Endodermal cell (in vitro differentiated cells): ENCODE data around the gene PRAF2. TPM values are rescaled to one million over a fixed set of nuclear protein-coding genes. Genes with fewer than 3 reads are reported as not detected.

Experiments
- DNase-seq: peaks from one replicate; pipeline ENCODE4 v3.0.0-alpha.2; 2017
- H3K27ac ChIP-seq: 2 replicates; pipeline ENCODE4 v1.5.1; 2013; ENCODE audit warnings: mild to moderate bottlenecking, low read depth, low read length, moderate library complexity
- H3K27me3 ChIP-seq: 2 replicates; pipeline ENCODE4 v1.6.1; 2013; ENCODE audit warnings: mild to moderate bottlenecking, low read length, moderate library complexity; ENCODE audit not compliant: insufficient read depth, control insufficient read depth, poor library complexity, severe bottlenecking
- H3K36me3 ChIP-seq: 2 replicates; pipeline ENCODE4 v1.7.0; 2013; ENCODE audit warnings: mild to moderate bottlenecking, low read length, moderate library complexity; ENCODE audit not compliant: control insufficient read depth, insufficient read depth
- H3K4me1 ChIP-seq: one replicate; pipeline ENCODE4 v1.7.0; 2013; ENCODE audit warnings: low read length; ENCODE audit not compliant: control insufficient read depth, insufficient read depth
- H3K4me3 ChIP-seq: 2 replicates; pipeline ENCODE4 v1.5.1; 2013; ENCODE audit warnings: mild to moderate bottlenecking, low read length, moderate library complexity
- H3K9ac ChIP-seq: 2 replicates; pipeline ENCODE4 v1.6.1; 2013; ENCODE audit warnings: mild to moderate bottlenecking, low read length, moderate library complexity; ENCODE audit not compliant: poor library complexity, severe bottlenecking; ENCODE audit errors: extremely low read depth
- H3K9me3 ChIP-seq: 2 replicates; pipeline ENCODE4 v1.6.1; 2013; ENCODE audit warnings: mild to moderate bottlenecking, low read length, moderate library complexity; ENCODE audit not compliant: control insufficient read depth
- H3K27ac Mint-ChIP-seq: 2 replicates; pipeline ENCODE4 v1.8.0; 2020; ENCODE audit warnings: mixed read lengths
- H3K27me3 Mint-ChIP-seq: 2 replicates; pipeline ENCODE4 v1.8.0; 2021; ENCODE audit warnings: mild to moderate bottlenecking, mixed read lengths; ENCODE audit not compliant: insufficient read depth
- H3K36me3 Mint-ChIP-seq: 2 replicates; pipeline ENCODE4 v1.8.0; 2020; ENCODE audit warnings: low read depth, mixed read lengths
- H3K4me1 Mint-ChIP-seq: 2 replicates; pipeline ENCODE4 v1.8.0; 2020; ENCODE audit warnings: mixed read lengths
- H3K4me3 Mint-ChIP-seq: 2 replicates; pipeline ENCODE4 v1.8.0; 2020; ENCODE audit warnings: mild to moderate bottlenecking, moderate library complexity, mixed read lengths
- H3K9me3 Mint-ChIP-seq: 2 replicates; pipeline ENCODE4 v1.8.0; 2020; ENCODE audit warnings: mild to moderate bottlenecking, mixed read lengths
- WGBS, 2 experiments: methylation state at CpG; one replicate each; pipeline versions ENCODE4 v1.1.5 to v1.1.7; 2013; ENCODE audit warnings: missing lambda C conversion rate in 2 of 2, mixed read lengths in 1 of 2; ENCODE audit not compliant: insufficient coverage in 1 of 2, insufficient read length in 1 of 2; 5-methylcytosine and 5-hydroxymethylcytosine counted together
- long read RNA-seq, 4 experiments: library from polyadenylated mRNA in 2 of 4; library from RNA in 1 of 4; library from capped mRNA in 1 of 4; stranded (forward) in 3 of 4; unstranded in 1 of 4; transcript quantifications; one replicate each; pipeline ENCODE4 v2.0.0, GENCODE V29; 2020 to 2021; ENCODE audit warnings: inconsistent platforms in 1 of 4
- polyA plus RNA-seq, 2 experiments: library from polyadenylated mRNA; stranded (reverse); fragments of 50-300 nt; gene quantifications; one replicate each; pipeline ENCODE4 v1.2.3, GENCODE V29; 2013
- total RNA-seq, 2 donors: library from RNA; stranded (reverse); fragmentation: NEBNext Ultra II Directional in 1 of 2; extraction: Animal tissue kit (Norgen Biotek cat#: 25700) in 1 of 2; gene quantifications; 2 replicates in 1 of 2; 3 replicates in 1 of 2; pipeline ENCODE4 v1.2.1, GENCODE V29; 2021
- TF ChIP-seq, protein P1 (sequence below): fragments of 200-600 bp; sonication (generic); conservative IDR thresholded peaks from 2 replicates; pipeline ENCODE4 v1.5.0; 2021; ENCODE audit warnings: antibody characterized with exemption, mild to moderate bottlenecking

Gene PRAF2, protein sequence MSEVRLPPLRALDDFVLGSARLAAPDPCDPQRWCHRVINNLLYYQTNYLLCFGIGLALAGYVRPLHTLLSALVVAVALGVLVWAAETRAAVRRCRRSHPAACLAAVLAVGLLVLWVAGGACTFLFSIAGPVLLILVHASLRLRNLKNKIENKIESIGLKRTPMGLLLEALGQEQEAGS
- 10 to 100 TPM in 1 of 2 donors, 1 to 10 TPM in 1; 8.2 to 15.7 TPM for total RNA-seq
- 35.7 TPM for polyA plus RNA-seq (2013, experiment 1 of 2)
- 34.4 TPM for polyA plus RNA-seq (2013, experiment 2 of 2)
- long read RNA-seq, experiment 1, transcript PRAF2-202 (3 exons, 1,334 nt): major isoform, 8 of 12 reads
- long read RNA-seq, experiment 1, partial matches to known transcripts: 0 of 12 reads
- long read RNA-seq, experiment 1, other reads (novel, unspliced or antisense): 2 of 12 reads
- long read RNA-seq, experiment 2, transcript PRAF2-202 (3 exons, 1,334 nt): major isoform, 22 of 22 reads
- long read RNA-seq, experiment 2, partial matches to known transcripts: 0 of 22 reads
- long read RNA-seq, experiment 2, other reads (novel, unspliced or antisense): 0 of 22 reads
- long read RNA-seq, experiment 3, transcript PRAF2-202 (3 exons, 1,334 nt): major isoform, 5 of 6 reads
- long read RNA-seq, experiment 3, partial matches to known transcripts: 0 of 6 reads
- long read RNA-seq, experiment 3, other reads (novel, unspliced or antisense): 0 of 6 reads
- long read RNA-seq, experiment 4, partial matches to known transcripts: 0 of 3 reads
- long read RNA-seq, experiment 4, other reads (novel, unspliced or antisense): 0 of 3 reads

DNA sequence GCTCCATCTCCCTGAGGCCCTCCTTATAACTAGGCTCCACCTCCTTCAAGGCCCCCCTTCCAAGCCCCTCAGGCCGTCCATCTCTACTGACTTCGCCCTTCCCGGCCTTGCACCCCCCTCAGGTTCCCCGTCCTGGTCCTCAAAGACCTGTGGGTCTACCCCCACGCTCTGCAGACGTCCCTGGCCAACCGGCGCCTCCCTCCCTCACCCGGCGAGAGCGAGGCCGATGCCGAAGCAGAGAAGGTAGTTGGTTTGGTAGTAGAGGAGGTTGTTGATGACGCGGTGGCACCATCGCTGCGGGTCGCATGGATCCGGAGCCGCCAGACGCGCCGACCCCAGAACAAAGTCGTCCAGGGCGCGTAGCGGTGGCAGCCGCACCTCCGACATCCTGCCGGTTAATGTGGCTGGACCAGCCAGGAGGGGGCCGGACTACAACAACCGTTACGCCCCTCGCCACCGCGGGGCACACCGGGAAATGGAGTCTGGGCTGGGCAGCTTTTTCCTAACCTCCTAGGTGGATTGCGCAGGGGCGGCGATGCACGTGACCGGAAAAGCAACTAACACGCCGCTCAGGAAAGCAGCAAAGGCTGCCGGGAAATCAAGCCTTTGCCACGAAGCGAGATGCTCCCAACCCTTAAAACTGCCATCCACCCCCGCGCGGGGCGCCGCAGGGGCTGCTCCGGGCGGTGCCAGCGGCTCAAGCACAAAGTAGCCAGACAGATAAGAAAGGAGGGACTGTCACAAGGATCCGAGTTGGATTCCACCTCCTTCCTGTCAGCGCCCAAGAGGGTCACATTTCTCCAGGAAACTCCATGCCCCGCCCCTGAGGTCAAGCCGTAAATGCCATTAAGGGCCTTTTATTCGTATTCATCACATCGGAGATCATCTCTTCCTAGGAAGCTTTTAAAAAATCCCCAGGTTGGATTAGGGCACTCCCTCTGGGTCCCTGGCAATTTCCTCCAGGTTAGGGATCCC lies at the start of gene PRAF2:
Gene PRAF2, minus strand, starts transcription at position 402 of the 975 bp plus-strand sequence. Its CDS starts 15 bp downstream, at position 387.
- TF ChIP-seq, protein P1, sequence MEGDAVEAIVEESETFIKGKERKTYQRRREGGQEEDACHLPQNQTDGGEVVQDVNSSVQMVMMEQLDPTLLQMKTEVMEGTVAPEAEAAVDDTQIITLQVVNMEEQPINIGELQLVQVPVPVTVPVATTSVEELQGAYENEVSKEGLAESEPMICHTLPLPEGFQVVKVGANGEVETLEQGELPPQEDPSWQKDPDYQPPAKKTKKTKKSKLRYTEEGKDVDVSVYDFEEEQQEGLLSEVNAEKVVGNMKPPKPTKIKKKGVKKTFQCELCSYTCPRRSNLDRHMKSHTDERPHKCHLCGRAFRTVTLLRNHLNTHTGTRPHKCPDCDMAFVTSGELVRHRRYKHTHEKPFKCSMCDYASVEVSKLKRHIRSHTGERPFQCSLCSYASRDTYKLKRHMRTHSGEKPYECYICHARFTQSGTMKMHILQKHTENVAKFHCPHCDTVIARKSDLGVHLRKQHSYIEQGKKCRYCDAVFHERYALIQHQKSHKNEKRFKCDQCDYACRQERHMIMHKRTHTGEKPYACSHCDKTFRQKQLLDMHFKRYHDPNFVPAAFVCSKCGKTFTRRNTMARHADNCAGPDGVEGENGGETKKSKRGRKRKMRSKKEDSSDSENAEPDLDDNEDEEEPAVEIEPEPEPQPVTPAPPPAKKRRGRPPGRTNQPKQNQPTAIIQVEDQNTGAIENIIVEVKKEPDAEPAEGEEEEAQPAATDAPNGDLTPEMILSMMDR: no peak
- no peaks in the 10 kb centered on the region for H3K36me3 ChIP-seq
- peak; percentile 95 for DNase-seq
- Mint-ChIP-seq H3K27ac (no peak within 1 kb of the TSS), H3K36me3 (peaks cover 2% of the 10 kb centered on the region), H3K27me3 (no peaks in the 10 kb centered on the region), H3K9me3 (peaks cover 61% of the 10 kb centered on the region), H3K4me1 (peaks cover 4% of the 10 kb centered on the region), H3K4me3 (peak within 1 kb of the TSS; percentile 70)
- H3K27me3 ChIP-seq: no peaks in the 10 kb centered on the region
- H3K9ac ChIP-seq: no peak within 1 kb of the TSS
- WGBS, 2 experiments: 0 to 3% methylated on average over 1 to 54 of the region's 61 CpGs
- no peak within 1 kb of the TSS for H3K27ac ChIP-seq
- H3K4me3 ChIP-seq: peak within 1 kb of the TSS; percentile 79
- H3K4me1 ChIP-seq: no peaks in the 10 kb centered on the region
- no peaks in the 10 kb centered on the region for H3K9me3 ChIP-seq

- H3K4me1 Mint-ChIP-seq: peaks cover 6% of the 10 kb centered on the region
- no peaks in the 10 kb centered on the region for H3K27me3 Mint-ChIP-seq
- peak overlapping the region; percentile 98 for H3K27ac Mint-ChIP-seq
- TF ChIP-seq, protein P1: no peak
- H3K4me3 Mint-ChIP-seq: peak overlapping the region; percentile 87
- 90% methylated on average over 2 of the region's 5 CpGs; no CpG with 5 or more reads in 1 of the 2 experiments for WGBS, 2 experiments
- H3K9me3 ChIP-seq: no peaks in the 10 kb centered on the region
- no peaks in the 10 kb centered on the region for H3K27me3 ChIP-seq
- H3K4me3 ChIP-seq: peak overlapping the region; percentile 94
- H3K9me3 Mint-ChIP-seq: peaks cover 58% of the 10 kb centered on the region
- peak overlapping the region; percentile 91 for H3K9ac ChIP-seq
- no peak overlapping the region for H3K27ac ChIP-seq
- peaks cover 9% of the 10 kb centered on the region for H3K36me3 ChIP-seq
- H3K36me3 Mint-ChIP-seq: peaks cover 22% of the 10 kb centered on the region
- DNase-seq: no peak
- H3K4me1 ChIP-seq: no peaks in the 10 kb centered on the region
Measured at GRCh38 chrX:49122499-49122898, 48.7 kb upstream of the PRAF2 start.

DNA sequence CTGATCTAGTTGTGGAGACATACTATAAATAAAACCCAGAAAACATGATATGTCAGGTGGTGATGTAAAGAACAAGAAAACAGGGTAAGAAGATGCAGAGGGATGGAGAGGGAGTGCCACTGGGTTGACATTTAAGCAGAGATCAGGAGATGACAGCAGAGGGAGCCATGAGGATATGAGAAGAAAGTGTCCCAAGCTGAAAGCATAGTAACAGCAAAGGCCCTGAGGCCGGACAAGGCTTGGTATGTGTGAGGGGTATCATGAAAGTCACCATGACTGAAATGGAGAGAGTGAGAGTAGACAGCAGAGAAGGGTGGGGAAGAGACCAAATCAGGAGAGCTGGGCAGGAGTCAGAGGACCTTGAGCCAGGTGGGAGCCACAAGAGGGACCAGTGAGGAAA lies 46.3 kb upstream of the PRAF2 start:
- no peak overlapping the region for H3K4me3 Mint-ChIP-seq
- no peaks in the 10 kb centered on the region for H3K27me3 Mint-ChIP-seq
- peaks cover 6% of the 10 kb centered on the region for H3K4me1 Mint-ChIP-seq
- WGBS, 2 experiments: 86 to 100% methylated on average over 1 of the region's 1 CpG
- Histone ChIP-seq H3K36me3 (peaks cover 9% of the 10 kb centered on the region), H3K9me3 (no peaks in the 10 kb centered on the region), H3K4me3 (no peak overlapping the region), H3K27ac (no peak overlapping the region), H3K27me3 (no peaks in the 10 kb centered on the region), H3K9ac (no peak overlapping the region), H3K4me1 (no peaks in the 10 kb centered on the region)
- no peak for DNase-seq
- H3K27ac Mint-ChIP-seq: no peak overlapping the region
- TF ChIP-seq, protein P1: peak; percentile 14
- peaks cover 72% of the 10 kb centered on the region for H3K9me3 Mint-ChIP-seq
- peaks cover 38% of the 10 kb centered on the region for H3K36me3 Mint-ChIP-seq
